GM18870 (cell line): Measurements from ENCODE around the gene GPR15.

Source experiments
- ATAC-seq: cut with Tn5 transposase; IDR thresholded peaks from one replicate; pipeline ENCODE4 v1.9.1; 2021; ENCODE audit warnings: moderate library complexity; ENCODE audit not compliant: unreplicated experiment

GPR15 gene

DNA sequence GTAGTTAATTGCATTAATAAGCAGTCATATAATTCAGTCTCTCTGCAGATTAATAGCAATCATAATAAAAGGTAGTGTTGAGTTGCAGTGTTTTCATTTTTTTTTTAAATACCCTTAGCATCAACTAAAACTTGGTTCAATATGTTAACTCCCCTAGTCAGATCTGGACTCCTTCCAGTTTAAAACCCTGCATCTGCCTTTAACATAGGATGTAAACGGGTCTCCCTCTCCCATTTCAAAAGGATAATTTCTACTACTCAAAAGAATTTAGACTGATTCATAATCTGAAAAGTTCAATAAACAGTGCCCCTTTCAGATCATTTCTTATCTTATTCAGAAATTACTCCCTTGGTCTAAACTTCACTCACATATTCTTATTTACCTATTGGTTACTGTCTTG is 50.3 kb downstream of the GPR15 start:
- ATAC-seq: no peak

DNA sequence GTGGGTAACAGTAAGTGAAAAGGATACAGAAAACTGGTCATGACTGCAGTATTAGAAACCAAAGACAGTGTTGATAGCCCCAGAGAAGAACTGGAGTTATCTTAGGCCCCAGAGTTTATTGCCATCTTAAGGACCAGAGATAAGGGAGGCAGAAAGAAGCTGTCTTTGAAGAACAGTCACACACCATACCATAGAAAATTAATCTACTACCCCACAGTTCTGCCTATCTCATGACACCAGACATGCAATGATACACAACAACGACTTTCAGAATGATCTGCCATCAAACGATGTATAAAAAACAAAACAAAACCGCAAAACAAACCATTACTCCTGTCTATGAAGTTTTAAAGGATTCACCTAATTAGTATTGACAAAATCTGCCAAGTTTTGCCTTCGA is 52.0 kb downstream of the GPR15 start:
- ATAC-seq: no peak
